Psoas muscle (tissue), 8 donors: ENCODE measurements around the gene CTU2. TPM values are rescaled to one million over a fixed set of nuclear protein-coding genes. Genes with fewer than 3 reads are reported as not detected.
"Not testable (repeated sequence)": the region's sequence is repeated elsewhere in the genome, so short reads cannot be mapped to it uniquely, and the experiment has no call there.

ENCODE experiments used
- ATAC-seq, 4 donors: fragments of 200-7000 bp; cut with Tn5 transposase; one replicate each; pipeline ENCODE4 v1.9.1; 2020; ENCODE audit warnings: moderate library complexity in 3 of 4, mild to moderate bottlenecking in 2 of 4
- DNase-seq, 2 donors: peaks; one replicate each; pipeline ENCODE4 v3.0.0-alpha.2; 2020
- H3K27ac ChIP-seq: fragments of 200-600 bp; one replicate; pipeline ENCODE4 v1.8.0; 2022
- H3K27me3 ChIP-seq, 3 donors: fragments of 200-600 bp in 1 of 3; one replicate each; pipeline versions ENCODE4 v1.6.1 to v1.8.0; 2013 to 2022; ENCODE audit warnings: low read length in 2 of 3, mild to moderate bottlenecking in 2 of 3, moderate library complexity in 1 of 3; ENCODE audit not compliant: insufficient read depth in 3 of 3
- H3K36me3 ChIP-seq, 2 donors: fragments of 200-600 bp in 1 of 2; one replicate each; pipeline versions ENCODE4 v1.6.1 to v1.8.0; 2013 to 2022; ENCODE audit warnings: low read depth in 1 of 2, mild to moderate bottlenecking in 1 of 2, moderate library complexity in 1 of 2; ENCODE audit not compliant: insufficient read depth in 1 of 2
- H3K4me1 ChIP-seq: fragments of 200-600 bp; one replicate; pipeline ENCODE4 v1.8.0; 2022
- H3K4me3 ChIP-seq: fragments of 200-600 bp; one replicate; pipeline ENCODE4 v1.8.0; 2022; ENCODE audit warnings: mild to moderate bottlenecking
- H3K9me3 ChIP-seq: fragments of 200-600 bp; one replicate; pipeline ENCODE4 v1.8.0; 2022
- WGBS, 3 donors: extraction: QIAGEN DNeasy Blood & Tissue Kit; methylation state at CpG; one replicate each; pipeline versions ENCODE4 v1.1.6 to v1.1.7; 2013; 5-methylcytosine and 5-hydroxymethylcytosine counted together
- intact Hi-C, 2 donors: fragments of 100-400 bp; cut with DNase I; formaldehyde crosslinking; loops; one replicate each; pipeline versions ENCODE4 v1.11.0 to v1.14.2; 2022
- polyA plus RNA-seq, 3 donors: library from polyadenylated mRNA; stranded (reverse); fragments of 200-250 nt; gene quantifications; one replicate each; pipeline ENCODE4 v1.2.3, GENCODE V29; 2013
- total RNA-seq, 4 donors: library from RNA; stranded (reverse); fragmentation: NEBNext Ultra II Directional in 2 of 4; extraction: Animal tissue kit (Norgen Biotek cat#: 25700) in 2 of 4; gene quantifications; one replicate each; pipeline versions ENCODE4 v1.2.1 to v1.2.4, GENCODE V29; 2021 to 2023
- TF ChIP-seq, protein P1 (sequence below): fragments of 200-600 bp; IDR thresholded peaks from one replicate; pipeline ENCODE4 v1.8.0; 2022; ENCODE audit warnings: antibody characterized with exemption
- donor health status: healthy with polysubstance abuse.
- donor health status: DM: no; HTN: no; CAD: no; lungs with moderate emphysema.
- donor health status: Bipolar disorder and iron deficiency.
- donor health status: healthy.
- donor health status: DM: yes; HTN: yes; CAD: no.
- donor health status: DM: no; HTN: no; CAD: no.
- donor health status: DM: no; HTN: no; CAD: no.
- donor health status: DM: yes; HTN: yes; CAD: no.

CTU2 gene
- total and polyA plus RNA-seq, 7 donors: 12.4 to 24.1 (median 20.2) TPM

DNA sequence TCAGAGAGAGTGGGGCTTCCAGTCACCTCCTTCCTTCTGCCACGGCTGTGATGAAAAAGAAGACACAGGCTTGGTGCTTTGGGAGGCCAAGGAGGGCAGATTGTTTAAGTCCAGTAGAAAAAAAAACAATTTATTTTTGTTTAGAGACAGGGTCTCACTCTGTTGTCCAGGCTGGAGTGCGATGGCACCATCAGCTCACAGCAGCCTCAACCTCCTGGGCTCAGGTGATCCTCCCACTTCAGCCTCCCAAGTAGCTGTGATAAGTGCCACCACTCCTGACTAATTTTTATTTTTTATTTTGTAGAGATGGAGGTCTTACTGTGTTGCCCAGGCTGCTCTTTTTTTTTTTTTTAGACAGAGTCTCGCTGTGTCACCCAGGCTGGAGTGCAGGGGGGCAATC, 40.7 kb upstream of the CTU2 start:
- TF ChIP-seq, protein P1, sequence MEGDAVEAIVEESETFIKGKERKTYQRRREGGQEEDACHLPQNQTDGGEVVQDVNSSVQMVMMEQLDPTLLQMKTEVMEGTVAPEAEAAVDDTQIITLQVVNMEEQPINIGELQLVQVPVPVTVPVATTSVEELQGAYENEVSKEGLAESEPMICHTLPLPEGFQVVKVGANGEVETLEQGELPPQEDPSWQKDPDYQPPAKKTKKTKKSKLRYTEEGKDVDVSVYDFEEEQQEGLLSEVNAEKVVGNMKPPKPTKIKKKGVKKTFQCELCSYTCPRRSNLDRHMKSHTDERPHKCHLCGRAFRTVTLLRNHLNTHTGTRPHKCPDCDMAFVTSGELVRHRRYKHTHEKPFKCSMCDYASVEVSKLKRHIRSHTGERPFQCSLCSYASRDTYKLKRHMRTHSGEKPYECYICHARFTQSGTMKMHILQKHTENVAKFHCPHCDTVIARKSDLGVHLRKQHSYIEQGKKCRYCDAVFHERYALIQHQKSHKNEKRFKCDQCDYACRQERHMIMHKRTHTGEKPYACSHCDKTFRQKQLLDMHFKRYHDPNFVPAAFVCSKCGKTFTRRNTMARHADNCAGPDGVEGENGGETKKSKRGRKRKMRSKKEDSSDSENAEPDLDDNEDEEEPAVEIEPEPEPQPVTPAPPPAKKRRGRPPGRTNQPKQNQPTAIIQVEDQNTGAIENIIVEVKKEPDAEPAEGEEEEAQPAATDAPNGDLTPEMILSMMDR: no peak
- Histone ChIP-seq H3K4me1 (peaks cover 17% of the 10 kb centered on the region), H3K27ac (peak overlapping the region; percentile 21), H3K27me3 (no peaks in the 10 kb centered on the region), H3K4me3 (no peak overlapping the region), H3K36me3 (peaks cover 0 to 7% of the 10 kb centered on the region in 2 donors), H3K9me3 (no peaks in the 10 kb centered on the region)
- DNase-seq (no peak), ATAC-seq (no peak)
- 82 to 93% (median 87%) methylated on average over 3 of the region's 3 CpGs for WGBS, 3 donors
- intact Hi-C loops: no loop called here

DNA sequence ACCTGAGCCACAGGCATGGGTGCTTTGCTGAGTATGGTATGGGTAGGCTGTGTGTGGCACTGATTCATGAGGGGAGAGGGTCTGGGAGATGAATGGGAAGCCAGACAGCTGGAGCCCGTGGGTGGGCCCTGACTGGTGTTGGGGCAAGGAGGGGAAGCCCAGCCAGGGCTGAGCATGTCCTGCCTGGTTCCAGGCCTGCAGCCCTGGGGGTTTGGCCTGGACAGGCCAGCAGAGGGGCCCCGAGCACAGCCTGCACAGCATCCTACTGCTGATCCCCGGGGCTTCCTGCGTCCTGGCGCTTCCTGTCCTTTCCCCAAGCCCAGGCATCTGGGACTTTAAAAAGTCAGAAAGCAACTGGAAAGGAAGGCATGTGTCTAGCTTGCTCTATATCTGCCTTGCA, 38.8 kb upstream of the CTU2 start:
- Histone ChIP-seq H3K36me3 (peaks cover 0 to 7% of the 10 kb centered on the region in 2 donors), H3K27me3 (no peaks in the 10 kb centered on the region), H3K4me3 (no peak overlapping the region), H3K4me1 (peaks cover 15% of the 10 kb centered on the region), H3K27ac (no peak overlapping the region), H3K9me3 (no peaks in the 10 kb centered on the region)
- DNase-seq: no peak
- intact Hi-C loops: no loop called here
- WGBS, 3 donors: 57 to 66% (median 64%) methylated on average over 5 of the region's 5 CpGs
- TF ChIP-seq, protein P1: no peak
- no peak for ATAC-seq

DNA sequence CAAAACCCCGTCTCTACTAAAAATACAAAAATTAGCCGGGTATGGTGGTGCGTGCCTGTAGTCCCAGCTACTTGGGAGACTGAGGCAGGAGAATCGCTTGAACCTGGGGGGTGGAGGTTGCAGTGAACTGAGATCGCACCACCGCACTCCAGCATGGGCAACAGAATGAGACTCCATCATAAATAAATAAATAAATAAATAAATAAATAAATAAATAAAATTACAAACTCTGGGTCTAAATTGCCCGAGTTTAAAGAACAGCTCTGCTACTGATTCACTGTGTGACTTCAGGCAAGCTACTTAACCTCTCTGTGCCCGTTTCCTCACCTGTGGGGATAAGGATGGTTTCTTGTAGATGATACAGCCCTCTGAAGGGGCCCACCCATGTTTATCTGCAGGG, 36.8 kb upstream of the CTU2 start:
- H3K27me3 ChIP-seq, H3K4me3 ChIP-seq, H3K36me3 ChIP-seq, DNase-seq, H3K9me3 ChIP-seq, ATAC-seq, intact Hi-C loops: not testable (repeated sequence)
- 92% methylated on average over 8 of the region's 8 CpGs for WGBS, 3 donors
- Histone ChIP-seq H3K27ac (peak overlapping the region; percentile 46), H3K4me1 (peaks cover 32% of the 10 kb centered on the region)

DNA sequence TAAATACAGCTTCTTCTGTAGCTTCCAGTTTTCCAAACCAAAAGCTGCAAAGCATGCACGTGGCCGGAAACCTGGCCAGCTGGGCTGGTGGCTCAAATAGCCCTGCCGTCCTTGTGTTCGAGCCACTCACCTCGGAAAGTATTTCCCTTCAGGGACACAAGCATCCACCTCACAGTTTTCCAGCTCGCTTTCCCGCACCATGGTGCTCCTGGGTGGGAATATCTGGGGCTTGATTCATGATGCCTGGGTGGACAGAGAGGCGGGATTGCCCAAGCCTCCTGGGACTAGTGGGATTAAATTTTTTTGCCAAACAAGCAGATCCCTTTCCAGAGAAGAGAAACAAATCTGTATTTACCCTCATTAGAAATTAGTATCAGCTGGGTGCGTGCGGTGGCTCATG, 36.3 kb upstream of the CTU2 start:
- Histone ChIP-seq H3K4me3 (no peak overlapping the region), H3K4me1 (peaks cover 32% of the 10 kb centered on the region), H3K36me3 (peaks cover 0 to 7% of the 10 kb centered on the region in 2 donors), H3K9me3 (no peaks in the 10 kb centered on the region), H3K27ac (peak overlapping the region; percentile 46), H3K27me3 (no peaks in the 10 kb centered on the region)
- WGBS, 3 donors: 23 to 27% (median 24%) methylated on average over 10 of the region's 10 CpGs
- ATAC-seq (no peak), DNase-seq (no peak)
- TF ChIP-seq, protein P1: no peak
- intact Hi-C loops: no loop called here

DNA sequence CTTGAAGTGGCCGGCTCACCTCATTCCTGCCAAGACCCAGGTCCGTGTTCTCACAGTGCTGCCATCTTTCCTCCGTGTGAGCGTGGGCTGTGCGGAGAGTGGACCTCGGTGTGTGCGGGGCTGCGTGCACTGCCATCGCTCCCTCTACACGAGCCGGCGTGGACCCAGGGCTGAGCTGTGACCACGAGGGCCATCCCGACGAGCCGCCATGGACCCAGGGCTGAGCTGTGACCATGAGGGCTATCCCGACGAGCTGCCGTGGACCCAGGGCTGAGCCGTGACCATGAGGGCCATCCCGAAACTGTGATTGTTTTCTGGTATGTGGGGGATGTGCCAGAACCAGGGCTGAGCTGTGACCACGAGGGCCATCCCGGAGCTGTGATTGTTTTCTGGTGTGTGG, 34.5 kb upstream of the CTU2 start:
- peaks cover 0 to 7% of the 10 kb centered on the region in 2 donors for H3K36me3 ChIP-seq
- TF ChIP-seq, protein P1: no peak
- no peaks in the 10 kb centered on the region for H3K9me3 ChIP-seq
- H3K27me3 ChIP-seq: no peaks in the 10 kb centered on the region
- DNase-seq (no peak), ATAC-seq (no peak)
- H3K4me1 ChIP-seq: peaks cover 42% of the 10 kb centered on the region
- intact Hi-C loops: no loop called here
- H3K27ac ChIP-seq: no peak overlapping the region
- 74 to 81% (median 77%) methylated on average over 23 of the region's 23 CpGs for WGBS, 3 donors
- H3K4me3 ChIP-seq: no peak overlapping the region
